ENCODE measurements around the gene EVI5L.
"Not testable (repeated sequence)": the region's sequence is repeated elsewhere in the genome, so short reads cannot be mapped to it uniquely, and the experiment has no call there.

The EVI5L gene

GRCh38 chr19:7856679-7857663 lies 27.0 kb downstream of the EVI5L start:
- no peak for DNase-seq
- in situ Hi-C loops (cut with MboI; ENCODE audit: low pct_unique_long_range_greater_than_20kb, low sequenced_read_pairs): no loop called here

GRCh38 chr19:7857727-7858108 lies 27.7 kb downstream of the EVI5L start:
- in situ Hi-C loops (cut with MboI; ENCODE audit: low pct_unique_long_range_greater_than_20kb, low sequenced_read_pairs): no loop called here
- no peak for DNase-seq

- no peak for DNase-seq
- in situ Hi-C loops (cut with MboI; ENCODE audit: low pct_unique_long_range_greater_than_20kb, low sequenced_read_pairs): no loop called here
Observed at GRCh38 chr19:7858109-7858770, 28.2 kb downstream of the EVI5L start.

DNA sequence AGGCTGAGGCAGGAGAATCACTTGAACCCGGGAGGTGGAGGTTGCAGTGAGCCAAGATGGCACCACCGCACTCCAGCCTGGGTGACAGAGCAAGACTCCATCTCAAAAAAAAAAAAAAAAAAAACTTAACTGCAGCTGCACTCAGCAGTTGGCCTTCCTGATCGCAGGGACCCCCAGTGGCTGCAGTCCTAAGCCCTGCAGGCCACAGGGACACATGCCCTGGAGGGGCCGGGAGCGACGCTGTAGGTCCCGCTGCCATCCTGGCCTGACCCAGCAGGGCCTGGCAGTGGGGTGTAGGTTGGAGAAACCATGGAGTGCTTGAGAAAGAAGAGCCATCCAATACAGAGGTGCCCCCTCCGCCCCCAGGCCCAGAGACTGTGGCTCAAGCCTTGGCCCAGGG lies 29.1 kb downstream of the EVI5L start:
- in situ Hi-C loops (cut with MboI; ENCODE audit: low pct_unique_long_range_greater_than_20kb, low sequenced_read_pairs); DNase-seq: not testable (repeated sequence)

DNA sequence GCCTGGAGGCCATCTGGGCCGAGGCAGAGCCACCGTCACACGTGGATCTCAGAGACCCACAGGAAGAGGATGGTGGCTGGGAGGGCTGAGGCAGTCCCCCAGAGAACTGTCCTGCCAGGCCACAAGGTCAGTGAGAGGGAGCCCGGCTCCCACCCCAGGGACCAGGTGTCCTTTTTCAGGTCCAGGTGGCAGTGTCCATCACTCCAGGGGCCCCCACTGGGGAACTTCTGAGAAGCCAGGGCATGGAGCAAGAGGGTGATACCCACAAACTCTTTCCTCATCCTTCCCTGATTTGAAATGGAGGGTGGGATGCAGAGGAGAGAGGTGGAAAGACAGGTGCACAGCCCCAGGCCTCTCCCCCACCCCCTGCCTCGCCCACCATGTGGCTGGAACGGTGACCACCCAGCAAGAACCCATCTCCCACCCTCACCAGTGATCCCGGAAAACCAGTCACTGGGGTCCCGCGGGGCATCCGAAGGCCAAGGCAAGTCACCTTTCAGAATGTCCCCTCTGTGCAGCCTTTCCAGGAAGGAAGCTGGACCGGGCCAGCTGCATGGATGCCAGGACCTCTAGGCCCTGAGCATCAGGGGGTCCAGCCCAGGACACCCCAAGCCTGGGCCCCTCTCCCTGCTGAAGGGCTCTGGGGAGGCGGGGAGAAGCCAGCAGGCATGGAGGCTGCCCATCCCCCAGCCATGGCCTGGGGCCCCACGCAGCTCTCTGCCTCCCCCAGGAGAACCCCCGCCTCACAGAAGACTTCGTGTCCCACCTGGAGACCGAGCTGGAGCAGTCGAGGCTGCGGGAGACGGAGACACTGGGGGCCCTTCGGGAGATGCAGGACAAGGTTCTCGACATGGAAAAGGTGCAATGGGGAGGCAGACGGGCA lies 30.1 kb downstream of the EVI5L start:
- no peak for DNase-seq
- in situ Hi-C loops (cut with MboI; ENCODE audit: low pct_unique_long_range_greater_than_20kb, low sequenced_read_pairs): no loop called here

- in situ Hi-C loops (cut with MboI; ENCODE audit: low pct_unique_long_range_greater_than_20kb, low sequenced_read_pairs): no loop called here
- DNase-seq: no peak
Observed at GRCh38 chr19:7860714-7861618, 30.9 kb downstream of the EVI5L start.

GRCh38 chr19:7861619-7862412 lies 31.8 kb downstream of the EVI5L start:
- in situ Hi-C loops (cut with MboI; ENCODE audit: low pct_unique_long_range_greater_than_20kb, low sequenced_read_pairs): no loop called here
- DNase-seq: no peak

GRCh38 chr19:7862413-7862951 lies 32.5 kb downstream of the EVI5L start:
- no peak for DNase-seq
- in situ Hi-C loops (cut with MboI; ENCODE audit: low pct_unique_long_range_greater_than_20kb, low sequenced_read_pairs): no loop called here

DNA sequence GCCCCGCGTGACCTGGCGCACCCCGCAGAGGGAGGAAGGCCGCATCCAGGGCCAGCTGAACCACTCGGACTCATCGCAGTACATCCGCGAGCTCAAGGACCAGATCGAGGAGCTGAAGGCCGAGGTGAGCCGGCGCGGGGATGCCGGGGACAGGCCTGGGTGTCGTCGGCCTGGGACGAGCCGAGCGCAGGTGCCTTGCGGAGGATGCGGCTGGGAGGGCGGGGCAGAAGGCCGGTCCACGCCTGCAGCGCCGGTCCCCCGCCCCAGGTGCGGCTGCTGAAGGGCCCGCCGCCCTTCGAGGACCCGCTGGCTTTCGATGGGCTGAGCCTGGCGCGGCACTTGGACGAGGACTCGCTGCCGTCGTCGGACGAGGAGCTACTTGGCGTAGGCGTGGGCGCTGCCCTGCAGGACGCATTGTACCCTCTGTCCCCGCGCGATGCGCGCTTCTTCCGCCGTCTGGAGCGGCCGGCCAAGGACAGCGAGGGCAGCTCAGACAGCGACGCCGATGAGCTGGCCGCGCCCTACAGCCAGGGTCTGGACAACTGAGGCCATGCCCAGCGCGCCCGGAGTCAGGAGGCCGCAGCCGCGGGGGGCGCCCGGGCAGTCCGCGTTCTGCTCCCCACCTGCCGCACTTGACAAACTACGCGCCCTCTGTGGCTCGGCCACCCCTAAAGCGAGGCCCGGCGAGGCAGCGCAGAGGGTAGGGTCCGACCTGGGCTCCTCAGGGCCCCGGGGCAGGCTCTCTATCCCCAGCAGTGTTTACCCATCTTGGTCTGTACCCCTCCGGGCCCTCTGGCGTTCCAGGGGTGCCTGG lies 33.3 kb downstream of the EVI5L start:
- in situ Hi-C loops (cut with MboI; ENCODE audit: low pct_unique_long_range_greater_than_20kb, low sequenced_read_pairs): no loop called here
- no peak for DNase-seq

DNA sequence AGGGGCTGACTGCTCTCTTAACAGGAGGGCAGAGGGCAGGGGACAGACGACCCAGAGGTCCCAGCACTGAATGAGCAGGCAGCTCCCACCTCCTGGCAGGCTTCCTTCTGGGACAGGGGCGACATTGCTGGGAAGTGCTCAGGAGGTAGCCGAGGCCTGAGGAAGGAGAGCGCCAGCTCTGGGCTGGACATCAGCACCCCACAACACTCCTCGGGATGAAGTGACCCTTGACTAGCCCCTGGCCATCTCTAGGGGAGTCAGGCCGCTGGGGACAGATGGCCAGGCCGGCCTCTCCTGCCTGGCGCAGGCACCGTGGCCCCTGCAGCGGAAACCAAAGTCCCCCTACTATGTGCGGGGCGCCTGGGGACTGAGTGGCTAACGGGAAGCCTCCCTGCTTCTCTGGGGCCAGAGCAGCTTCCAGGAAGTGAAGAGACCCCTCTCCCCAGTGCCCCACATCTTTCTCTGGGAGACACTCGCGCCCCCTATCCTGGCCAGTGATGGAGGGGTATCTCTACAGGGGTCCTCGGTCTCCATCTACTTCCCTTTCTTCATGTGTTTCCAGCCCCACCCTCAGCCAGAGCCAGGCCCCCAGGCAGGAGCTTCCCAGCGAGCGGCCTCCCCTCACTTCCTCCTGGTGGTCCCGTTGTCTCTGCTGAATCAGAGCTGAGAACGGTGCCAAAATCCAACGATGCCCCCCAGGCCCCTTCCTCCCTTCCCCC lies 34.1 kb downstream of the EVI5L start:
- no peak for DNase-seq
- in situ Hi-C loops (cut with MboI; ENCODE audit: low pct_unique_long_range_greater_than_20kb, low sequenced_read_pairs): no loop called here

DNA sequence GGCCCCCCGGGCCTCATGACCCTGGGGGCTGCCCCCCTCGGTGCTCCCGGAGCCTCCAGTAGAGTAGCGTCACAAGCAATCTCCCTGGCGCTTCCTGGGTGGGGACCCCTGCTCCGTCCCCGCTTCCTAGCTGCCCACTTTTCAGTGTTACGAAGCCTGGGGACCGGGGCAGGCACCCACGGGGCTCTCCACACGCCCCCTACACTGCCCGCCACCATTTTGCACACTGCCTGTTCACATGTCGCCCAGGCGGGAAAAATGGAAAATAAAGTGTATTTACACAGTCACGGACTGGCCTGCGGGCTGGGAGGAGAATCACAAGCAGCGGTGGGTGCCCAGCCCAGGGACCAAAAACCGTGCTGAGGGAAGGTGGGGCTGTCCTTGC lies 34.7 kb downstream of the EVI5L start:
- no peak for DNase-seq
- in situ Hi-C loops (cut with MboI; ENCODE audit: low pct_unique_long_range_greater_than_20kb, low sequenced_read_pairs): no loop called here

GRCh38 chr19:7865262-7865911 lies 35.4 kb downstream of the EVI5L start:
- DNase-seq: no peak
- in situ Hi-C loops (cut with MboI; ENCODE audit: low pct_unique_long_range_greater_than_20kb, low sequenced_read_pairs): no loop called here

GRCh38 chr19:7866399-7867091 lies 36.5 kb downstream of the EVI5L start:
- no peak for DNase-seq
- in situ Hi-C loops (cut with MboI; ENCODE audit: low pct_unique_long_range_greater_than_20kb, low sequenced_read_pairs): no loop called here

GRCh38 chr19:7867092-7867844 lies 37.2 kb downstream of the EVI5L start:
- DNase-seq: no peak
- in situ Hi-C loops (cut with MboI; ENCODE audit: low pct_unique_long_range_greater_than_20kb, low sequenced_read_pairs): no loop called here

DNA sequence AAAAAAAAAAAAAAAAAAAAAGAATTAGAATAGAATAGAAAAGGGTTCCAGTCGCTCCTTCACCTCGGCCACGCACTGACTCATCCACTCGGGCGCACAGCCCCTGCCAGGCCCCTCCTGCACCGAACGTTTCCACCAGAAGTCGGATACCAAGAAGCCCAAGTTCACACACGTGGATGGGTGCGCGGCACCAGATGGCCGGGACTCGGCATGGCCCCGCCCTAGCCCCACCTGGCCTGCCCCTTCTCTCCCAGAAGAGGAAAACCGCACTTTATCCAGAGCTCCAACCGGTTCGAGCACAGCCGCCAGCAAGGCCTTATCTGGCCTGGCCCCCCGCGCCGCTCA lies 38.3 kb downstream of the EVI5L start:
- in situ Hi-C loops (cut with MboI; ENCODE audit: low pct_unique_long_range_greater_than_20kb, low sequenced_read_pairs): no loop called here
- no peak for DNase-seq

Data from KBM-7 (cell line).